Ishikawa (cell line): ENCODE results near the gene STARD8.

Experiments used
- CEBPB ChIP-seq: IDR thresholded peaks from 2 replicates; pipeline ENCODE4 v1.6.1; 2012
- EGR1 ChIP-seq: IDR thresholded peaks from 2 replicates; pipeline ENCODE4 v1.6.1; 2012
- EP300 ChIP-seq: IDR thresholded peaks from 2 replicates; pipeline ENCODE4 v1.6.1; 2012; ENCODE audit warnings: borderline replicate concordance
- FOXM1 ChIP-seq: IDR thresholded peaks from 2 replicates; pipeline ENCODE4 v1.6.1; 2012; ENCODE audit warnings: low read depth, borderline replicate concordance
- NFIC ChIP-seq: IDR thresholded peaks from 2 replicates; pipeline ENCODE4 v1.6.1; 2012
- TF ChIP-seq, protein P1 (sequence below): IDR thresholded peaks from 2 replicates; pipeline ENCODE4 v1.6.1; 2012
- TF ChIP-seq, protein P2 (sequence below): IDR thresholded peaks from 2 replicates; pipeline ENCODE4 v1.6.1; 2012; ENCODE audit warnings: low read depth, mild to moderate bottlenecking

DNA sequence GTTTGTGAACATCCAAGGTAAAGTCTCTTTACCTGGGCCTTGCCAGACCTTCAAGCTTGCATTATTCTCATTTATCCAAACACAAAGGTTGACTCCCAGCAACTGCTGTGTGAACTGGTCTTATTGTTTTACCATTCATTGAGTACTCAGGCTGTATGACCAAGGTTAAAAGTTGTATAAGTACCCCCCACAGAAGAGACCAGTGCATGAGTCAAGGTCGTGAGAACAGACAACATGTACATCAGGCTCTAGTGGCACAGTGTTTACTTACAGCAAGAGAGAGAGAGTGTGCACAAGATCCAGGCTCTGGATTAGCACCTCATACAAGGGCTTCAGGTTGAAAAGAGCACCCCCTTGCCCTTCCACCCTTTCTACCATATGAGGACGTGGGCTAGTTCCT lies 103.9 kb downstream of the STARD8 start:
- TF ChIP-seq NFIC (no peak), EP300 (no peak), CEBPB (no peak), EGR1 (no peak), FOXM1 (no peak)
- TF ChIP-seq, protein P1, sequence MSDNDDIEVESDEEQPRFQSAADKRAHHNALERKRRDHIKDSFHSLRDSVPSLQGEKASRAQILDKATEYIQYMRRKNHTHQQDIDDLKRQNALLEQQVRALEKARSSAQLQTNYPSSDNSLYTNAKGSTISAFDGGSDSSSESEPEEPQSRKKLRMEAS = no peak
- TF ChIP-seq, protein P2, sequence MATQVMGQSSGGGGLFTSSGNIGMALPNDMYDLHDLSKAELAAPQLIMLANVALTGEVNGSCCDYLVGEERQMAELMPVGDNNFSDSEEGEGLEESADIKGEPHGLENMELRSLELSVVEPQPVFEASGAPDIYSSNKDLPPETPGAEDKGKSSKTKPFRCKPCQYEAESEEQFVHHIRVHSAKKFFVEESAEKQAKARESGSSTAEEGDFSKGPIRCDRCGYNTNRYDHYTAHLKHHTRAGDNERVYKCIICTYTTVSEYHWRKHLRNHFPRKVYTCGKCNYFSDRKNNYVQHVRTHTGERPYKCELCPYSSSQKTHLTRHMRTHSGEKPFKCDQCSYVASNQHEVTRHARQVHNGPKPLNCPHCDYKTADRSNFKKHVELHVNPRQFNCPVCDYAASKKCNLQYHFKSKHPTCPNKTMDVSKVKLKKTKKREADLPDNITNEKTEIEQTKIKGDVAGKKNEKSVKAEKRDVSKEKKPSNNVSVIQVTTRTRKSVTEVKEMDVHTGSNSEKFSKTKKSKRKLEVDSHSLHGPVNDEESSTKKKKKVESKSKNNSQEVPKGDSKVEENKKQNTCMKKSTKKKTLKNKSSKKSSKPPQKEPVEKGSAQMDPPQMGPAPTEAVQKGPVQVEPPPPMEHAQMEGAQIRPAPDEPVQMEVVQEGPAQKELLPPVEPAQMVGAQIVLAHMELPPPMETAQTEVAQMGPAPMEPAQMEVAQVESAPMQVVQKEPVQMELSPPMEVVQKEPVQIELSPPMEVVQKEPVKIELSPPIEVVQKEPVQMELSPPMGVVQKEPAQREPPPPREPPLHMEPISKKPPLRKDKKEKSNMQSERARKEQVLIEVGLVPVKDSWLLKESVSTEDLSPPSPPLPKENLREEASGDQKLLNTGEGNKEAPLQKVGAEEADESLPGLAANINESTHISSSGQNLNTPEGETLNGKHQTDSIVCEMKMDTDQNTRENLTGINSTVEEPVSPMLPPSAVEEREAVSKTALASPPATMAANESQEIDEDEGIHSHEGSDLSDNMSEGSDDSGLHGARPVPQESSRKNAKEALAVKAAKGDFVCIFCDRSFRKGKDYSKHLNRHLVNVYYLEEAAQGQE = no peak
